ENCODE measurements around the gene CD58. TPM values are rescaled to one million over a fixed set of nuclear protein-coding genes. Genes with fewer than 3 reads are reported as not detected.
"Not testable (repeated sequence)": the region's sequence is repeated elsewhere in the genome, so short reads cannot be mapped to it uniquely, and the experiment has no call there.

The CD58 gene
- total and polyA plus RNA-seq, 2 of the 4 experiments (the other 2 are of a cell fraction): 5.4 to 5.7 TPM

GRCh38 chr1:116604408-116604807, 33.6 kb upstream of the CD58 start:
- BruUV-seq (replicated peaks); H3K36me3 ChIP-seq (ENCODE audit: control insufficient read depth, insufficient read depth, low read length); H4K5ac ChIP-seq (ENCODE audit: low read depth, low read length); DNase-seq; H3K4me2 ChIP-seq (ENCODE audit: low read depth, low read length); H3K4me3 ChIP-seq (ENCODE audit: insufficient read depth, low read depth, low read length); H2BK120ac ChIP-seq (ENCODE audit: low read depth, low read length); ATAC-seq (ENCODE audit: low read depth); H3K4me1 ChIP-seq (ENCODE audit: control insufficient read depth, insufficient read depth, low read length); H4K8ac ChIP-seq (ENCODE audit: low read depth in 2 of 2, low read length in 2 of 2); dilution Hi-C loops (cut with HindIII; ENCODE audit: low sequenced_read_pairs, unreplicated experiment); H3K14ac ChIP-seq (replicated peaks; ENCODE audit: low read depth, low read length); H2AK9ac ChIP-seq (replicated peaks; ENCODE audit: low read depth, low read length, poor library complexity); intact Hi-C loops (cut with micrococcal nuclease); H2BK5ac ChIP-seq (ENCODE audit: low read depth, low read length, poor library complexity, severe bottlenecking); H2BK20ac ChIP-seq (ENCODE audit: low read depth, low read length); POLR2A ChIA-PET (ENCODE audit: unreplicated experiment); H3K27ac ChIP-seq (ENCODE audit: insufficient read depth, low read length); H3K79me1 ChIP-seq (ENCODE audit: low read depth in 1 of 2, low read length in 2 of 2); H3K9ac ChIP-seq (ENCODE audit: low read depth, low read length); H3K23ac ChIP-seq (ENCODE audit: low read depth, low read length); in situ Hi-C loops (cut with MboI; ENCODE audit: low sequenced_read_pairs); H2AFZ ChIP-seq (replicated peaks; ENCODE audit: low read length, poor library complexity); H2AK5ac ChIP-seq (ENCODE audit: low read depth, low read length); H3K18ac ChIP-seq (ENCODE audit: low read depth, low read length); H3K27me3 ChIP-seq (ENCODE audit: control insufficient read depth, insufficient read depth, low read length); H4K20me1 ChIP-seq (ENCODE audit: insufficient read depth, low read length); H3K56ac ChIP-seq (ENCODE audit: extremely low read depth, insufficient read depth, low read length); H3K4ac ChIP-seq (ENCODE audit: low read depth, low read length); H2BK15ac ChIP-seq (ENCODE audit: low read depth, low read length); H3K9me1 ChIP-seq (ENCODE audit: insufficient read depth, low read length); CTCF ChIA-PET; H4K91ac ChIP-seq (ENCODE audit: insufficient read depth, low read depth, low read length); H3K9me3 ChIP-seq (ENCODE audit: control insufficient read depth, insufficient read depth, low read length): not testable (repeated sequence)
- no CpG with 5 or more reads among the region's 6 CpGs for WGBS, 2 experiments (ENCODE audit: extremely low coverage in 2 of 2, insufficient read length in 1 of 2)

- POLR2A ChIA-PET (ENCODE audit: unreplicated experiment); H3K4ac ChIP-seq (ENCODE audit: low read depth, low read length); H2BK20ac ChIP-seq (ENCODE audit: low read depth, low read length); H3K36me3 ChIP-seq (ENCODE audit: control insufficient read depth, insufficient read depth, low read length); DNase-seq; H3K9ac ChIP-seq (ENCODE audit: low read depth, low read length); H4K20me1 ChIP-seq (ENCODE audit: insufficient read depth, low read length); H2AK5ac ChIP-seq (ENCODE audit: low read depth, low read length); BruUV-seq (replicated peaks); H2BK120ac ChIP-seq (ENCODE audit: low read depth, low read length); H3K14ac ChIP-seq (replicated peaks; ENCODE audit: low read depth, low read length); CTCF ChIA-PET; ATAC-seq (ENCODE audit: low read depth); H3K27ac ChIP-seq (ENCODE audit: insufficient read depth, low read length); H3K9me3 ChIP-seq (ENCODE audit: control insufficient read depth, insufficient read depth, low read length); H4K8ac ChIP-seq (ENCODE audit: low read depth in 2 of 2, low read length in 2 of 2); H3K56ac ChIP-seq (ENCODE audit: extremely low read depth, insufficient read depth, low read length); H3K4me3 ChIP-seq (ENCODE audit: insufficient read depth, low read depth, low read length); dilution Hi-C loops (cut with HindIII; ENCODE audit: low sequenced_read_pairs, unreplicated experiment); H4K5ac ChIP-seq (ENCODE audit: low read depth, low read length); H2AFZ ChIP-seq (replicated peaks; ENCODE audit: low read length, poor library complexity); H3K27me3 ChIP-seq (ENCODE audit: control insufficient read depth, insufficient read depth, low read length); H2AK9ac ChIP-seq (replicated peaks; ENCODE audit: low read depth, low read length, poor library complexity); H3K23ac ChIP-seq (ENCODE audit: low read depth, low read length); H3K9me1 ChIP-seq (ENCODE audit: insufficient read depth, low read length); H2BK15ac ChIP-seq (ENCODE audit: low read depth, low read length); H3K4me1 ChIP-seq (ENCODE audit: control insufficient read depth, insufficient read depth, low read length); H3K4me2 ChIP-seq (ENCODE audit: low read depth, low read length); H2BK5ac ChIP-seq (ENCODE audit: low read depth, low read length, poor library complexity, severe bottlenecking); H3K18ac ChIP-seq (ENCODE audit: low read depth, low read length); in situ Hi-C loops (cut with MboI; ENCODE audit: low sequenced_read_pairs); intact Hi-C loops (cut with micrococcal nuclease); H3K79me1 ChIP-seq (ENCODE audit: low read depth in 1 of 2, low read length in 2 of 2); H4K91ac ChIP-seq (ENCODE audit: insufficient read depth, low read depth, low read length): not testable (repeated sequence)
- 100% methylated on average over 1 of the region's 21 CpGs; no CpG with 5 or more reads in 1 of the 2 experiments for WGBS, 2 experiments (ENCODE audit: extremely low coverage in 2 of 2, insufficient read length in 1 of 2)
Measured at GRCh38 chr1:116603646-116604045, 32.8 kb upstream of the CD58 start.
